Left ventricle myocardium inferior (tissue), 1 donor: ENCODE results near the gene FAIM. TPM values are rescaled to one million over a fixed set of nuclear protein-coding genes. Genes with fewer than 3 reads are reported as not detected.
"Not testable (repeated sequence)": the region's sequence is repeated elsewhere in the genome, so short reads cannot be mapped to it uniquely, and the experiment has no call there.

Source experiments
- DNase-seq: peaks from one replicate; pipeline ENCODE4 v3.0.0-alpha.2; 2020
- H3K27ac ChIP-seq: fragments of 200-600 bp; replicated peaks from 2 replicates; pipeline ENCODE4 v1.8.0; 2021
- H3K27me3 ChIP-seq: fragments of 200-600 bp; 2 replicates; pipeline ENCODE4 v1.8.0; 2021; ENCODE audit warnings: low read depth
- H3K36me3 ChIP-seq: fragments of 200-600 bp; 2 replicates; pipeline ENCODE4 v1.8.0; 2021
- H3K4me1 ChIP-seq: fragments of 200-600 bp; 2 replicates; pipeline ENCODE4 v1.8.0; 2021
- H3K4me3 ChIP-seq: fragments of 200-600 bp; 2 replicates; pipeline ENCODE4 v1.8.0; 2021; ENCODE audit warnings: mild to moderate bottlenecking, moderate library complexity
- H3K9me3 ChIP-seq: fragments of 200-600 bp; replicated peaks from 2 replicates; pipeline ENCODE4 v1.8.0; 2021
- intact Hi-C: fragments of 100-400 bp; cut with micrococcal nuclease; formaldehyde crosslinking; loops from one replicate; pipeline ENCODE4 v1.11.0; 2022
- total RNA-seq: library from RNA; stranded (reverse); fragmentation: NEBNext Ultra II Directional; extraction: Animal tissue kit (Norgen Biotek cat#: 25700); gene quantifications from one replicate; pipeline ENCODE4 v1.2.1, GENCODE V29; 2021
- TF ChIP-seq, protein P1 (sequence below): fragments of 200-600 bp; IDR thresholded peaks from 2 replicates; pipeline ENCODE4 v1.8.0; 2021; ENCODE audit warnings: antibody characterized with exemption, mild to moderate bottlenecking, borderline replicate concordance
- donor health status: DM: no; HTN: yes; CAD: no; lungs with severe emphysema.

Gene FAIM
- total RNA-seq, 1 donor from 2014 or later = 3.1 TPM

DNA sequence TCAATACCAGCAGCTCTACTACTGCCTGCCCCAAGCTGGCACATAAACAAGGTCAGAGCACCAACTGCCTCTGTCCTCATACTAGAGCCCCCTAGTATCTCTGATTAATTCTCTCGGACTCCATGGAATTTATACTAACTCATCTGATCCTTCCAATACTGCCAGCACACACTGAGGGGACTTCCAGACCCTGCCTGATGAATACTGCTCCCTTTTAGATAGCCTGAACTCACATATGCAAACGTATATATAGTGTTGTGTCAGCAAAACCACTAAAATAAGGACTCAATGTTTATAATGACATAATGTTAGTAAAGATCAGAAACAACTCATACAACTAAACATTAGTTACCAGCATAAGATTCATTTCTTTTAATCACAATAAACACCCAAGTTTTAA lies 39.5 kb upstream of the FAIM start:
- TF ChIP-seq, protein P1, sequence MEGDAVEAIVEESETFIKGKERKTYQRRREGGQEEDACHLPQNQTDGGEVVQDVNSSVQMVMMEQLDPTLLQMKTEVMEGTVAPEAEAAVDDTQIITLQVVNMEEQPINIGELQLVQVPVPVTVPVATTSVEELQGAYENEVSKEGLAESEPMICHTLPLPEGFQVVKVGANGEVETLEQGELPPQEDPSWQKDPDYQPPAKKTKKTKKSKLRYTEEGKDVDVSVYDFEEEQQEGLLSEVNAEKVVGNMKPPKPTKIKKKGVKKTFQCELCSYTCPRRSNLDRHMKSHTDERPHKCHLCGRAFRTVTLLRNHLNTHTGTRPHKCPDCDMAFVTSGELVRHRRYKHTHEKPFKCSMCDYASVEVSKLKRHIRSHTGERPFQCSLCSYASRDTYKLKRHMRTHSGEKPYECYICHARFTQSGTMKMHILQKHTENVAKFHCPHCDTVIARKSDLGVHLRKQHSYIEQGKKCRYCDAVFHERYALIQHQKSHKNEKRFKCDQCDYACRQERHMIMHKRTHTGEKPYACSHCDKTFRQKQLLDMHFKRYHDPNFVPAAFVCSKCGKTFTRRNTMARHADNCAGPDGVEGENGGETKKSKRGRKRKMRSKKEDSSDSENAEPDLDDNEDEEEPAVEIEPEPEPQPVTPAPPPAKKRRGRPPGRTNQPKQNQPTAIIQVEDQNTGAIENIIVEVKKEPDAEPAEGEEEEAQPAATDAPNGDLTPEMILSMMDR = no peak
- Histone ChIP-seq H3K4me1 (no peaks in the 10 kb centered on the region), H3K9me3 (peaks cover 23% of the 10 kb centered on the region), H3K27ac (no peak overlapping the region), H3K27me3 (no peaks in the 10 kb centered on the region), H3K36me3 (peaks cover 26% of the 10 kb centered on the region), H3K4me3 (no peak overlapping the region)
- DNase-seq = no peak
- intact Hi-C loops = no loop called here

DNA sequence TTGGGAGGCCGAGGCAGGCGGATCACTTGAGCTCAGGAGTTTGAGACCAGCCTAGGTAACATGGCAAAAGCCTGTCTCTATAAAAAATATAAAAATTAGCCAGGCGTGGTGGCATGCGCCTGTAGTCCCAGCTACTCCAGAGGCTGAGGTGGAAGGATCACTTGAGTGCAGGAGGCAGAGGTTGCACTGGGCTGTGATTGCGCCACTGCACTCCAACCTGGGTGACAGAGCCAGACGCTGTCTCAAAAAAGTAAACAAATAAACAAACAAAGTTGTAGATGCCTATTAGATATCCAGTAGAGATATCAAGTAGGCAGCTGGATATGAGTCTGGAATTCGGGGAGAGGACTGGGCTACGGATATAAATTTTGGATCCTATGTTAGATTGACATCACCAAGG lies 38.9 kb upstream of the FAIM start:
- H3K4me1 ChIP-seq, DNase-seq, H3K4me3 ChIP-seq, H3K27ac ChIP-seq, intact Hi-C loops, H3K27me3 ChIP-seq: not testable (repeated sequence)
- peaks cover 29% of the 10 kb centered on the region for H3K36me3 ChIP-seq
- peaks cover 28% of the 10 kb centered on the region for H3K9me3 ChIP-seq

DNA sequence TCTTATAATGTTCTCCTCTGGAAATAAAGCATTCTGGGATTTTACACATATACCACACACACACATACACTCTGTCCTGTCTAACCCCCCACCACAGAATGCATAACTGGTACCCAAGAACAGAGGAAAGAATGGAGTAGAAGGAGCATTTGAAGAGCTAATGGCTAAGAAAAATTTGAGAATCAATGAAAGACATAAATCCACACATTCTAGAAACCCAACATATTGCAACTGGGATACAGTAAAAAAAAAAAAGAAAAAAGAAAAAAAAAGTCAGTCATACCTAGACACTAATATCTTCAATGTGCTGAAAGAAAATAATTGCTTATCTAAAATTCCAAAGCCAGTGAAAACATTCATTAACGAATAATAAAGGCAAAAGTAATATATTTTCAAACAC lies 35.4 kb upstream of the FAIM start:
- intact Hi-C loops = no loop called here
- no peak for DNase-seq
- no peak overlapping the region for H3K27ac ChIP-seq
- peaks cover 19% of the 10 kb centered on the region for H3K9me3 ChIP-seq
- H3K36me3 ChIP-seq = peaks cover 29% of the 10 kb centered on the region
- no peak overlapping the region for H3K4me3 ChIP-seq
- H3K4me1 ChIP-seq = no peaks in the 10 kb centered on the region
- no peaks in the 10 kb centered on the region for H3K27me3 ChIP-seq
- TF ChIP-seq, protein P1 = no peak

DNA sequence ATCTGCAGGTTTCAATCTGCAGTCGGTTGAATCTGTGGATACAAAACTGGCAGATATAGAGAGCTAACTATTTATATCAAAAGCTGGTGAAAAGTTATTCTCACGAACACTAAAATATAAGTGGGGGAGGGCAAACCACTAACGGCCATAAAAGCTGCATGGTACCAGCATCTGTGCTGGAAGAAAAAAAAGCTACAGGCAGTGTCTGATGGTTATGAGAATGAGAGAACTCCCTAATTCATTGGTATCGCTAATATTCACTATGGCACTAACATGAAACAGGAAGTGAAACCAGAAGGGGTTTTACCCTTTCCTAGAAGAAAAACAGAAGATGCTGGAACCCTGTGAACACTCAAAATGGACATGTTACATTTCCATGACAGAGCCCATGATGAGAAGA lies 30.4 kb upstream of the FAIM start:
- DNase-seq = no peak
- Histone ChIP-seq H3K36me3 (peaks cover 12% of the 10 kb centered on the region), H3K27ac (no peak overlapping the region), H3K9me3 (peaks cover 15% of the 10 kb centered on the region), H3K4me3 (no peak overlapping the region), H3K27me3 (no peaks in the 10 kb centered on the region), H3K4me1 (peaks cover 8% of the 10 kb centered on the region)
- TF ChIP-seq, protein P1 = no peak
- intact Hi-C loops = no loop called here

DNA sequence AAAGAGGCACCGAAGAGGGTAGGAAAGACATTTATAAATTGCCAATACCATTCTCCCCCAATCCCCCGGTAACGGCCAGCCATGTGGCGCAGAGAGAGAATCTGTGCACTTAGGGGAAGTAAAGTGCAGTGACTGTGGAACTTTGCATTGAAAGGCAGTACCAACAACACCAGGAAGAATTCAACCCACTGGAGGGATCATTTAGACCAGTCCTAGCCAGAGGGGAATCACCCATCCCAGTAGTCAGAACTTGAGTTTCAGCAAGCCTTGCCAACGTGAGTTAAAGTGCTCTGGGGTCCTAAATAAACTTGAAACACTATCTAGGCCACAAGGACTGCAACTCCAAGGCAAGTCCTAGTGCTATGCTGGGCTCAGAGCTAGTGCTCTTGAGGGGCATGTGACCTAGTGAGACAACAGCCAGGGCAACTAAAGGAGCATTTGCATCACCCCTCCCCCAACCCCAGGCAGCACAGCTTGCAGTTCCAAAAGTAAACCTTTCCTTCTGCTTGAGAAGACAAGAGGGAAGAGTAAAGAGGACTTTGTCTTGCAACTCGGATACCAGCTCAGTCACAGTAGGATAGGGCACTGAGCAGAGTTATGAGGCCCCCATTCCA lies 29.5 kb upstream of the FAIM start:
- Histone ChIP-seq H3K27me3 (no peaks in the 10 kb centered on the region), H3K36me3 (peaks cover 8% of the 10 kb centered on the region), H3K4me1 (peaks cover 8% of the 10 kb centered on the region), H3K9me3 (peaks cover 6% of the 10 kb centered on the region), H3K27ac (no peak overlapping the region), H3K4me3 (no peak overlapping the region)
- TF ChIP-seq, protein P1 = no peak
- intact Hi-C loops = no loop called here
- DNase-seq = no peak

DNA sequence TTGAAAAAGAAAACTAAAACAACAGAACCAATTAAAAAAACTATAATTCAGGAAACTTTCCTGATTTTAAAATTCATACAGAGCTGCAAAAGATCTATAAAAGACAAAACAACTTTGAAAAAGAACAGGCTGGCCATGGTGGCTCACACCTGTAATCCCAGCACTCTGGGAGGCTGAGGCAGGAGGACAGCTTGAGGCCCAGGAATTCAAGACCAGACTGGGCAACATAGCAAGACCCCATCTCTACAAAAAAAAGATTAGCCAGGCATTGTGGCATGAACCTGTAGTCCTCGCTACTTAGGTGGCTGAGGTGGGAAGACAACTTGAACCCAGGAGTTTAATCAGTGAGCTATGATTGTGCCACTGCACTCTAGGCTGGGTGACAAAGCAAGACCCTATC lies 21.2 kb upstream of the FAIM start:
- intact Hi-C loops = no loop called here
- Histone ChIP-seq H3K4me3 (no peak overlapping the region), H3K27me3 (no peaks in the 10 kb centered on the region), H3K36me3 (peaks cover 10% of the 10 kb centered on the region), H3K27ac (no peak overlapping the region), H3K9me3 (no peaks in the 10 kb centered on the region), H3K4me1 (peaks cover 1% of the 10 kb centered on the region)
- TF ChIP-seq, protein P1 = no peak
- DNase-seq = no peak
